GM12878 (cell line): ENCODE data around the gene CPNE6.

Source experiments
- CEBPB ChIP-seq, 2 experiments: fragments of 150-350 bp in 1 of 2; IDR thresholded peaks; 2 replicates each; pipeline ENCODE4 v1.6.1; 2012 to 2014; ENCODE audit warnings: low read depth in 2 of 2, low read length in 2 of 2, borderline replicate concordance in 1 of 2, inconsistent platforms in 1 of 2
- HDAC2 ChIP-seq: fragments of 200-600 bp; sonication (generic); IDR thresholded peaks from 2 replicates; pipeline ENCODE4 v1.6.1; 2017

- TF ChIP-seq CEBPB (IDR thresholded peaks at IDR 0.05; ENCODE audit: borderline replicate concordance in 1 of 2, low read depth in 2 of 2, low read length in 2 of 2): no peak
- no peak for TF ChIP-seq HDAC2
Measured at GRCh38 chr14:24066496-24067132, 4.7 kb upstream of the CPNE6 start.
